GM12873 (cell line): Measurements from ENCODE around the gene NTF4.

Experiments used
- TF ChIP-seq, protein P1 (sequence below): IDR thresholded peaks from 2 replicates; pipeline ENCODE4 v1.5.1; 2012; ENCODE audit warnings: low read depth, mild to moderate bottlenecking, moderate library complexity, low read length, control low read depth; ENCODE audit not compliant: insufficient read depth; ENCODE audit errors: missing control alignments

The NTF4 gene

DNA sequence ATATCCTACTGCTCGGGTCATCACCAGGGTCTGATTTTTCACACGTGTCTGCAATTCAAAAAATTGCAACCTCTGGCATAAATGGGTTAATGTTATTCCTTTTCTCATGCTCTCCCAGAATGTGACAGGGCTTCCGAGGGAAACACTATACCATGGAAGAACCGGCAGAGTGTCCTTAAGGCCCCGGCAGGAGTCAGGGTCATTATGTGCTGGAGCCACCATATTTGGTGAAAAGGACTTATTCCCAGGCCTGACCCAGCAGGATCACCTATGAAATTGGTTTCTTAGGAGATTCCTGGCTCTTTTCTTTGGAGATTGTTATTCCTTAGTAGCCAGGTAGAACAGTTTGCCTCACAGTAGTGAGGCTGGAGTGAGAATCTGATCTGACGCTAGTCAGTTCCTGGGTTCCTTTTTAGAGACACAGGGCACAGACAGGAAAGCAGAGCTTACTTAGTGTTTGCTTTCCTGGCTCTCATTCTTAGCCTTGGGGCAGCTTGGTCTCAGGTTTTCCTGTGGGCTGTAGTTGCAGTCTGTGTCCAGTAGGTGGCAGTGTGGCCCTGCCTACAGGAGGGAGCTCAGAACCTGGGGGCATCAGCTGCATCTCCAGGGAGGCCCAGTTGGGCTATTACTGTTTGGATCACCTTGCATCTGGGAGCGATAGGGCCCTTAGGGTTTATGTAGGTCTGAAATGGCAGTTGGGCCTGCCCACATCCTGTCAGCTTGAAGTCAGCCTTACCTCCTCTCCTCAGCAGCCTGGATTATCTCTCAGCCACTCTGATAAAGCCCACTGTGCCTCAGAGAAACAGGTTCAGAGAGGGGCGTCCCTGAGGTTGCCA is 33.1 kb upstream of the NTF4 start:
- TF ChIP-seq, protein P1, sequence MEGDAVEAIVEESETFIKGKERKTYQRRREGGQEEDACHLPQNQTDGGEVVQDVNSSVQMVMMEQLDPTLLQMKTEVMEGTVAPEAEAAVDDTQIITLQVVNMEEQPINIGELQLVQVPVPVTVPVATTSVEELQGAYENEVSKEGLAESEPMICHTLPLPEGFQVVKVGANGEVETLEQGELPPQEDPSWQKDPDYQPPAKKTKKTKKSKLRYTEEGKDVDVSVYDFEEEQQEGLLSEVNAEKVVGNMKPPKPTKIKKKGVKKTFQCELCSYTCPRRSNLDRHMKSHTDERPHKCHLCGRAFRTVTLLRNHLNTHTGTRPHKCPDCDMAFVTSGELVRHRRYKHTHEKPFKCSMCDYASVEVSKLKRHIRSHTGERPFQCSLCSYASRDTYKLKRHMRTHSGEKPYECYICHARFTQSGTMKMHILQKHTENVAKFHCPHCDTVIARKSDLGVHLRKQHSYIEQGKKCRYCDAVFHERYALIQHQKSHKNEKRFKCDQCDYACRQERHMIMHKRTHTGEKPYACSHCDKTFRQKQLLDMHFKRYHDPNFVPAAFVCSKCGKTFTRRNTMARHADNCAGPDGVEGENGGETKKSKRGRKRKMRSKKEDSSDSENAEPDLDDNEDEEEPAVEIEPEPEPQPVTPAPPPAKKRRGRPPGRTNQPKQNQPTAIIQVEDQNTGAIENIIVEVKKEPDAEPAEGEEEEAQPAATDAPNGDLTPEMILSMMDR, result peak; percentile 99

DNA sequence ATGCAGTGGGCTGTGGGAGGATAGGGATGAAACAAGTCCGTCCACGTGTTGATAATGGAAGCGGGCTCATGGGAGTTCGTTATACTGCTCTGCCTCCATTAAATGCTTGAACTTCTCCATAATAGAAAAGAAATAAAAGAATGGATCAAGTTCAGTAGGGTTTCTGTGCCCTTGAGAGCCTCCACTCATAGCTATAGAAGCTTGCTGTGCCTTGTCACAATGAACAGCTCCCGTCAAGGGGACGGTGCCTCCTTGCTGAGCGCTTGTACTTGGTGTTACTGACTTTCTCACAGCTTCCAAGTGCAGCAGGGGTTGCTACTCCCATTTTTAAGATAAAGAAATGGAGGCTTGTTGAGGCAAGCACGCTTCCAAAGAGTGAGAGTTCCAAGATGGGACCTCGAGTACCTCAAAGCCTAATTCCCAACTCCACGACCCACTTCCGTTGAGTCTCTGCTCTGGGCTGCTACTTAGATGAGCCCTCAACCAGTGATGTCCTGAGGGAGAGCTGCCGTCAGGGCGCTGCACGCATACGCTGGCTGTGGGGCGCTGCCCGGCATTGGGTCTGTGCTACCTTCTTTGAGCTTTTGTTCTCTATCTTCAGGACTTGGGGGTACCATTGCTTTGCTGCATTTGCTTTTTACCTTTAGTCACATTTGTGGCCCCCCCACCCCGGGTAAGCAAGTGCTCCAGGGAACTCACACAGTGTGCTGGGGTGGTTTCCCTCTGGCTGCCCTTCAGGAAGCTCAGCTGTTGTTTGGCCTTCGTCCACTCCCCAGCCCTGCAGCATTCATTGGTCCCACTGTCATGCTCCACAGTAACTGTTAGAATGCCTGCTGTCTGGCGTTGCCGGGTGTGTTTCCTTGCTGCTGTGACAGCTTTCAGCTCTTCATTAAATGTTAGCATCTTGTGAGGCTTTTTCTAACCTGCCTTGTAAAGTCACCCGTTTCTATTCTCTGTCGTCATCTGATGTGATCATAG is 30.2 kb upstream of the NTF4 start:
- TF ChIP-seq, protein P1, result no peak

DNA sequence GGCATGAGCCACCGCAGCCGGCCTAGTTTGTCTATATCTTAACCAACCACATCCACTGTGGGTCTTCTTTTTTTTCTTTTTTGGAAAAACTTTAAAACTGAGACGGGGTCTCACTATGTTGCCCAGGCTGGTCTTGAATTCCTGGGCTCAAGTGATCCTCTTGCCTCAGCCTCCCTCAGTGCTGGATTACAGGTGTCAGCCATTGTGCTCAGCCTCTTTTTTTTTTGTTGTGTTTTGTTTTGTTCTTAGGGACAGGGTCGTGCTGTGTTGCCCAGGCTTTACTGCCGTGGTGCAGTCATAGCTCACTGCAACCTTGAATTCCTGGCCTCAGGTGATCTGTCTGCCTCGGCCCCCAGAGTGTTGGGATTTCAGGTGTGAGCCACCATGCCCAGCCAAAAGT is 28.1 kb upstream of the NTF4 start:
- TF ChIP-seq, protein P1, result no peak

DNA sequence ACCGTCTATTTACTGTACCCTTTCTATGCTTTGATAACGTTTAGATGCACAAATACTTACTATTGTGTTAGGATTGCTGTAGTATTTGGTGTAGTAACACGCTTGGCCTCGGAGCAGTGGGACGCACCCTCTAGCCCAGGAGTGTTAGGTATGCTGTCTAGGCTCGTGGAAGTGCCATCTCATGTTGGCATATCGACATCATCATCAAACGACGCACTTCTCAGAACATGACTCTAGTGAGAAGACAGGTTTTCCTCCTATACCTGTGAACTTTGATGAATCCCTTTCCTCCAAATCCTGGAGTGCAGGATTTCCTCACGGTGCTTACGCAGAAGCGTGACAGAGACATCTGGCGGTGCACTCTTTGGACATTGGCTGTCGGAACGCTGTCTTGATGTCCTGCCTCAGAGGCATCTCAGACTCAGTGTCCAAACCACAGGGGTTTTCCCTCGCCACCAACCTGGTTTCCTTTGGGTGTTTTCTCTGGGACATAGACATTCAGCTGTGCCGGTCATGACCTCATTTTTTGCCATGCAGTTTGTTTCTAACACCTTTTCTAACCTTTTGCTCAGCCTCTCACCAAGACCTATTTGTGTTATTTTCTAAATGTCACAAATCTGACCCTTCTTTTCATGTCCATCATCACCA is 26.9 kb upstream of the NTF4 start:
- TF ChIP-seq, protein P1, result no peak

DNA sequence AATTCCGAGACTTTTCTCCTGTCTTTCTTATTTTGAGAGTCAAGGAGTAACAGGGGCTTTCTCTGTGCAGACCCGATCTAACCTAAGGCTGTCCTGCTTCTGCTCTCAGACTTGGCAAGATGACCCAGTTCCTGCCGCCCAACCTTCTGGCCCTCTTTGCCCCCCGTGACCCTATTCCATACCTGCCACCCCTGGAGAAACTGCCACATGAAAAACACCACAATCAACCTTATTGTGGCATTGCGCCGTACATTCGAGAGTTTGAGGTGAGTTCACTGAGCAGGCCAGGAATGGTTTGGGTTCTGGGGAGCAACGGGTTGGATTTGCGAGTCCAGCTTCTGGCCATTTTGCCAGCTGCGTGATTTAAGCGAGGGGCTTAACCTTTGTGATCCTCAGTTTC is 21.7 kb upstream of the NTF4 start:
- TF ChIP-seq, protein P1, result no peak

DNA sequence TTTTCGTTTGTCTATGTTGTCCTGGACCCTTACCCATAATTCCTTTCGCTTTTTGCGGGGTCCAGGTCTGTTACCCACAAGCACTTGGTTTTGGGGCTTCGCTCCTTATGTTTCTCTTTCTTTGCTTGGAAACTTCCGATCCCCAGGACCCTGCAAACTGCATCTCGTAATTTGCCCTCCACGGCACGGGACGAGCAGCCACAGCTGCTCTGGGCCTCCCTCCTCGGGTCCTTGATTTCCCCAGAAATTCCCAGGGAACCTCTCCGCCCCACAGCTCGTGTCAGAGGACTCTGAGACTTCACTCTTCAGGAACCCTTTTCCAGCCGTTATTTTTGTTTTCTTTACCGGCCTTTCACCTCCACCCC is 21.2 kb upstream of the NTF4 start:
- TF ChIP-seq, protein P1, result no peak
